SK-N-SH (cell line): Measurements from ENCODE around the gene LIMK1. TPM values are rescaled to one million over a fixed set of nuclear protein-coding genes. Genes with fewer than 3 reads are reported as not detected.

Source experiments
- CTCF ChIA-PET: fragments of 300-600, 350-600 bp; formaldehyde crosslinking; extraction: SDS; loops from one replicate; lab custom pipeline; 2021; lab: Yijun Ruan, JAX
- POLR2A ChIA-PET: fragments of 350-600 bp; sonication (Branson Sonifier 250); formaldehyde crosslinking; extraction: SDS; loops from one replicate; lab custom pipeline; 2020; ENCODE audit warnings: antibody characterized with exemption, inconsistent platforms; lab: Yijun Ruan, JAX
- DNase-seq: peaks from one replicate; pipeline ENCODE4 v3.0.0; 2012
- H2AFZ ChIP-seq: fragments of 200-600 bp; sonication (generic); 2 replicates; pipeline ENCODE4 v1.8.1; 2016; ENCODE audit warnings: antibody characterized with exemption, mild to moderate bottlenecking, low read depth
- H3F3A ChIP-seq: fragments of 200-600 bp; sonication (generic); replicated peaks from 2 replicates; pipeline ENCODE3; 2016; ENCODE audit warnings: antibody characterized with exemption, mild to moderate bottlenecking; ENCODE audit not compliant: insufficient read depth
- H3K27ac ChIP-seq, 2 experiments: fragments of 200-500 bp in 1 of 2; fragments of 200-600 bp in 1 of 2; sonication (Bioruptor generic) in 1 of 2; sonication (generic), shearing (Covaris generic) in 1 of 2; 2 replicates each; pipeline versions ENCODE4 v1.5.1 to v1.6.1; 2014 to 2016; ENCODE audit warnings: low read depth in 2 of 2, inconsistent platforms in 1 of 2, low read length in 1 of 2, mild to moderate bottlenecking in 1 of 2, mixed read lengths in 1 of 2
- H3K27me3 ChIP-seq: fragments of 200-600 bp; sonication (generic), shearing (Covaris generic); 2 replicates; pipeline ENCODE4 v1.6.1; 2016; ENCODE audit warnings: mixed run types; ENCODE audit not compliant: insufficient read depth
- H3K36me3 ChIP-seq, 2 experiments: fragments of 200-500 bp in 1 of 2; fragments of 200-600 bp in 1 of 2; sonication (Bioruptor generic) in 1 of 2; sonication (generic) in 1 of 2; replicated peaks in 1 of 2; 2 replicates each; pipeline versions ENCODE3 to v1.5.1; 2014 to 2016; ENCODE audit warnings: low read length in 1 of 2, mild to moderate bottlenecking in 1 of 2; ENCODE audit not compliant: insufficient read depth in 2 of 2, control insufficient read depth in 1 of 2
- H3K4me1 ChIP-seq, 2 experiments: fragments of 200-500 bp in 1 of 2; fragments of 200-600 bp in 1 of 2; sonication (Bioruptor generic) in 1 of 2; sonication (generic), shearing (Covaris generic) in 1 of 2; 2 replicates each; pipeline versions ENCODE4 v1.5.1 to v1.6.1; 2014 to 2016; ENCODE audit warnings: low read depth in 1 of 2, low read length in 1 of 2, mixed run types in 1 of 2; ENCODE audit not compliant: insufficient read depth in 2 of 2, control insufficient read depth in 1 of 2
- H3K4me2 ChIP-seq: fragments of 200-600 bp; sonication (generic), shearing (Covaris generic); 2 replicates; pipeline ENCODE4 v1.6.1; 2017; ENCODE audit warnings: mixed run types
- H3K4me3 ChIP-seq, 2 experiments: fragments of 200-500 bp in 1 of 2; fragments of 200-600 bp in 1 of 2; sonication (Bioruptor generic) in 1 of 2; sonication (generic), shearing (Covaris generic) in 1 of 2; 2 replicates each; pipeline versions ENCODE4 v1.5.1 to v1.8.1; 2014 to 2016; ENCODE audit warnings: low read depth in 2 of 2, inconsistent platforms in 1 of 2, low read length in 1 of 2, mild to moderate bottlenecking in 1 of 2, mixed read lengths in 1 of 2, moderate library complexity in 1 of 2
- H3K79me2 ChIP-seq: fragments of 200-600 bp; sonication (generic); 2 replicates; pipeline ENCODE4 v1.8.1; 2017; ENCODE audit warnings: mild to moderate bottlenecking; ENCODE audit not compliant: insufficient read depth
- H3K9ac ChIP-seq: fragments of 200-600 bp; sonication (generic); 2 replicates; pipeline ENCODE4 v1.6.1; 2017; ENCODE audit warnings: mixed run types
- H3K9me2 ChIP-seq: fragments of 200-600 bp; sonication (generic); 2 replicates; pipeline ENCODE4 v1.6.1; 2017; ENCODE audit warnings: mixed run types
- H3K9me3 ChIP-seq: fragments of 200-600 bp; sonication (generic); 2 replicates; pipeline ENCODE4 v1.6.1; 2017; ENCODE audit warnings: mixed run types, mild to moderate bottlenecking, moderate library complexity
- H4K20me1 ChIP-seq: fragments of 200-600 bp; sonication (generic); 2 replicates; pipeline ENCODE4 v1.6.1; 2017; ENCODE audit warnings: mild to moderate bottlenecking, mixed run types; ENCODE audit not compliant: insufficient read depth
- CHD2 ChIP-seq: fragments of 150-350 bp; IDR thresholded peaks from 2 replicates; pipeline ENCODE4 v1.6.1; 2018; ENCODE audit warnings: low read length; ENCODE audit not compliant: partially characterized antibody
- EP300 ChIP-seq, 2 experiments: IDR thresholded peaks; 2 replicates each; pipeline versions ENCODE4 v1.4.0 to v1.6.1; 2012; ENCODE audit warnings: borderline replicate concordance in 1 of 2, low read depth in 1 of 2, low read length in 1 of 2
- EZH2phosphoT487 ChIP-seq: fragments of 200-600 bp; sonication (generic); IDR thresholded peaks from 2 replicates; pipeline ENCODE4 v1.6.1; 2017; ENCODE audit warnings: low read depth, mixed run types, mild to moderate bottlenecking, antibody characterized with exemption, moderate library complexity, borderline replicate concordance
- FOSL2 ChIP-seq: IDR thresholded peaks from 2 replicates; pipeline ENCODE4 v1.4.0; 2012; ENCODE audit warnings: low read depth, mild to moderate bottlenecking, moderate library complexity, borderline replicate concordance
- FOXJ3 ChIP-seq: sonication (generic); formaldehyde crosslinking; IDR thresholded peaks from 2 replicates; pipeline ENCODE4 v1.5.1; 2020; ENCODE audit warnings: mild to moderate bottlenecking, missing genetic modification reagents
- FOXM1 ChIP-seq: IDR thresholded peaks from 2 replicates; pipeline ENCODE4 v1.4.0; 2012; ENCODE audit warnings: low read depth, mild to moderate bottlenecking
- GABPA ChIP-seq: IDR thresholded peaks from 2 replicates; pipeline ENCODE4 v1.4.0; 2012; ENCODE audit warnings: low read depth, mild to moderate bottlenecking
- JUND ChIP-seq: IDR thresholded peaks from 2 replicates; pipeline ENCODE4 v1.4.0; 2012
- MEF2A ChIP-seq: IDR thresholded peaks from 2 replicates; pipeline ENCODE4 v1.4.0; 2012; ENCODE audit warnings: low read depth, borderline replicate concordance
- MXI1 ChIP-seq: IDR thresholded peaks from 2 replicates; pipeline ENCODE4 v1.6.1; 2012; ENCODE audit warnings: mild to moderate bottlenecking, low read depth, low read length, improper control_type of control experiment
- NFIC ChIP-seq: IDR thresholded peaks from 2 replicates; pipeline ENCODE4 v1.4.0; 2012; ENCODE audit warnings: borderline replicate concordance
- NRF1 ChIP-seq: IDR thresholded peaks from 2 replicates; pipeline ENCODE4 v1.6.1; 2012; ENCODE audit warnings: low read depth, mild to moderate bottlenecking, low read length
- POLR2AphosphoS5 ChIP-seq: IDR thresholded peaks from 2 replicates; pipeline ENCODE4 v1.6.1; 2012; ENCODE audit warnings: low read depth, low read length
- RAD21 ChIP-seq: IDR thresholded peaks from 2 replicates; pipeline ENCODE4 v1.6.1; 2012; ENCODE audit warnings: mild to moderate bottlenecking, low read length
- RCOR1 ChIP-seq: fragments of 150-350 bp; IDR thresholded peaks from 2 replicates; pipeline ENCODE4 v1.6.1; 2017; ENCODE audit warnings: antibody characterized with exemption, low read length
- RFX5 ChIP-seq: IDR thresholded peaks from 2 replicates; pipeline ENCODE4 v1.6.1; 2012; ENCODE audit warnings: mild to moderate bottlenecking, improper control_type of control experiment, low read length
- RXRA ChIP-seq: IDR thresholded peaks from 2 replicates; pipeline ENCODE4 v1.4.0; 2012; ENCODE audit warnings: low read depth, mild to moderate bottlenecking, borderline replicate concordance
- SIN3A ChIP-seq: IDR thresholded peaks from 2 replicates; pipeline ENCODE4 v1.6.1; 2012; ENCODE audit warnings: low read depth, mild to moderate bottlenecking, low read length, moderate library complexity, borderline replicate concordance
- SMC3 ChIP-seq: IDR thresholded peaks from 2 replicates; pipeline ENCODE4 v1.6.1; 2012; ENCODE audit warnings: low read depth, low read length, improper control_type of control experiment
- TCF12 ChIP-seq: IDR thresholded peaks from 2 replicates; pipeline ENCODE4 v1.4.0; 2012
- TEAD4 ChIP-seq: IDR thresholded peaks from 2 replicates; pipeline ENCODE4 v1.4.0; 2012; ENCODE audit warnings: mild to moderate bottlenecking, borderline replicate concordance; ENCODE audit not compliant: insufficient read depth
- WGBS: methylation state at CpG from one replicate; pipeline ENCODE4 v1.1.6; 2017; ENCODE audit warnings: low lambda C conversion rate; 5-methylcytosine and 5-hydroxymethylcytosine counted together
- polyA plus RNA-seq, 3 experiments: library from polyadenylated mRNA; depleted of rRNA; stranded (reverse); fragments of >200 nt; gene quantifications; 2 replicates each; pipeline ENCODE4 v1.2.3, GENCODE V29; 2012
- TF ChIP-seq, protein P1 (sequence below): IDR thresholded peaks from 2 replicates; pipeline ENCODE4 v1.6.1; 2012; ENCODE audit warnings: mild to moderate bottlenecking, low read depth, low read length, moderate library complexity
- TF ChIP-seq, protein P2 (sequence below): IDR thresholded peaks from 2 replicates; pipeline ENCODE4; 2012
- TF ChIP-seq, protein P3 (sequence below): fragments of 150-350 bp; IDR thresholded peaks from 2 replicates; pipeline ENCODE4 v1.6.1; 2016; ENCODE audit warnings: mild to moderate bottlenecking, low read depth, low read length
- TF ChIP-seq, protein P4 (sequence below): IDR thresholded peaks from 2 replicates; pipeline ENCODE4 v1.4.0; 2012; ENCODE audit warnings: low read depth
- TF ChIP-seq, protein P5 (sequence below): fragments of 200-600 bp; sonication (generic); IDR thresholded peaks from 2 replicates; pipeline ENCODE4 v1.6.1; 2017; ENCODE audit warnings: antibody characterized with exemption, mild to moderate bottlenecking, moderate library complexity

The LIMK1 gene
- polyA plus RNA-seq, 1 of the 3 experiments (the other 2 are of a cell fraction) = 86.6 TPM

DNA sequence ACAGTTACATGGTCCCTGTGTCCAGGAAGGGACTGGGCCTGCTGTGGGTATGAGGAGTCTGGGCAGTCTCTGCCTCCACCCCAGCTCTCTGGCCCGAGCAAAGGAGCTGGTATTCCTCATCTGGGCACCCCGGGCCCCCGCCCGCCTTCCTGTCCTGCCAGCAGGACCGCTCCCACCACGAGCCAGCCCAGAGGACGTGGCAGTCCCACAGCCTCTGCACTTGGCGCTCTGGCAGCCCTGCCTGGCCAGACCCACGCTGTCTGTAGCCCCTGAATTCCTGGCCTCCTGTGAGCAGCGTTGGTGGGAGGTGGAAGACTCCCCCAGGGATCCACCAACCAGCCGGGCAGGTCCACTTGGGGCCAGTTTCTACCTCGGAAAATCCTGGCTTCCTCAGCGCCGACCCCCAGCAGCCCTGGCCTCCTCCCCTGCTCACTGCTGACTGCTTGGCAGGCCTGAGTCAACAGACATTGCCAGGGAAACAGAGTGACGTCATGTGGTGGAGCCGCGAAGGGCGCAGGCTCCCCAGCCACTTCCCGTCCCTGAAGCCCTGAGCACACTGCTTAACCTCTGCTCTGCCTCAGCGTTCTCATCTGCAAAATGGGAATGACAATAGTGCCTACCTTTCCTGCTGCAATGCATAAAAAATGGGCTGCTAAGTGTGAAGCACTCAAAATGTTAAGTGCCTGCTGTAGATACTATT lies 21.6 kb upstream of the LIMK1 start:
- Histone ChIP-seq H3K36me3 (no peaks in the 10 kb centered on the region), H3K4me1 (no peaks in the 10 kb centered on the region), H3K9me3 (no peaks in the 10 kb centered on the region), H2AFZ (peak overlapping the region; percentile 61; the same call in 1 of the 2 replicates), H3K4me3 (0 out of 4 replicates have a peak overlapping the region, but pooled peaks of 1 of the 2 experiments have one; percentile 5), H3K9me2 (no peaks in the 10 kb centered on the region), H3K79me2 (no peaks in the 10 kb centered on the region), H3K4me2 (peak overlapping the region; percentile 74), H3K27me3 (no peaks in the 10 kb centered on the region), H3F3A (no peaks in the 10 kb centered on the region), H3K9ac (peak overlapping the region; percentile 75), H4K20me1 (no peaks in the 10 kb centered on the region), H3K27ac (peak overlapping the region in 1 of 2 experiments; percentile 87; a peak in 2 of 4 replicates)
- peak; percentile 79 for DNase-seq
- CTCF ChIA-PET = interaction anchor here (1.2 to 3.2 kb wide), 3 partner anchors 10 to 144 kb away, joined by 3 to 12 read pairs (median 5); partner anchors contain the start of gene ELN
- POLR2A ChIA-PET = no interaction called here
- WGBS = 34% methylated on average over 13 of the region's 20 CpGs
- TF ChIP-seq, protein P1, sequence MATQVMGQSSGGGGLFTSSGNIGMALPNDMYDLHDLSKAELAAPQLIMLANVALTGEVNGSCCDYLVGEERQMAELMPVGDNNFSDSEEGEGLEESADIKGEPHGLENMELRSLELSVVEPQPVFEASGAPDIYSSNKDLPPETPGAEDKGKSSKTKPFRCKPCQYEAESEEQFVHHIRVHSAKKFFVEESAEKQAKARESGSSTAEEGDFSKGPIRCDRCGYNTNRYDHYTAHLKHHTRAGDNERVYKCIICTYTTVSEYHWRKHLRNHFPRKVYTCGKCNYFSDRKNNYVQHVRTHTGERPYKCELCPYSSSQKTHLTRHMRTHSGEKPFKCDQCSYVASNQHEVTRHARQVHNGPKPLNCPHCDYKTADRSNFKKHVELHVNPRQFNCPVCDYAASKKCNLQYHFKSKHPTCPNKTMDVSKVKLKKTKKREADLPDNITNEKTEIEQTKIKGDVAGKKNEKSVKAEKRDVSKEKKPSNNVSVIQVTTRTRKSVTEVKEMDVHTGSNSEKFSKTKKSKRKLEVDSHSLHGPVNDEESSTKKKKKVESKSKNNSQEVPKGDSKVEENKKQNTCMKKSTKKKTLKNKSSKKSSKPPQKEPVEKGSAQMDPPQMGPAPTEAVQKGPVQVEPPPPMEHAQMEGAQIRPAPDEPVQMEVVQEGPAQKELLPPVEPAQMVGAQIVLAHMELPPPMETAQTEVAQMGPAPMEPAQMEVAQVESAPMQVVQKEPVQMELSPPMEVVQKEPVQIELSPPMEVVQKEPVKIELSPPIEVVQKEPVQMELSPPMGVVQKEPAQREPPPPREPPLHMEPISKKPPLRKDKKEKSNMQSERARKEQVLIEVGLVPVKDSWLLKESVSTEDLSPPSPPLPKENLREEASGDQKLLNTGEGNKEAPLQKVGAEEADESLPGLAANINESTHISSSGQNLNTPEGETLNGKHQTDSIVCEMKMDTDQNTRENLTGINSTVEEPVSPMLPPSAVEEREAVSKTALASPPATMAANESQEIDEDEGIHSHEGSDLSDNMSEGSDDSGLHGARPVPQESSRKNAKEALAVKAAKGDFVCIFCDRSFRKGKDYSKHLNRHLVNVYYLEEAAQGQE = no peak
- TF ChIP-seq JUND (no peak), MEF2A (no peak), EZH2phosphoT487 (no peak), NFIC (no peak), FOSL2 (peak; percentile 42; the same call in 1 of the 2 replicates), SMC3 (0 out of 2 replicates have a peak, but pooled peaks have one; percentile 4), RAD21 (no peak), GABPA (no peak), FOXJ3 (CRISPR knock-in tag) (no peak), NRF1 (no peak), RXRA (no peak), RCOR1 (no peak; the same call in 1 of the 2 replicates), FOXM1 (no peak), EP300 (IDR thresholded peaks at IDR 0.05; ENCODE audit: borderline replicate concordance in 1 of 2, low read depth in 1 of 2, low read length in 1 of 2) (no peak), TCF12 (no peak), SIN3A (0 out of 2 replicates have a peak, but pooled peaks have one; percentile 22), TEAD4 (no peak), CHD2 (no peak), RFX5 (no peak), MXI1 (0 out of 2 replicates have a peak, but pooled peaks have one; percentile 13), POLR2AphosphoS5 (peak; percentile 64; the same call in 1 of the 2 replicates)
- TF ChIP-seq, protein P2, sequence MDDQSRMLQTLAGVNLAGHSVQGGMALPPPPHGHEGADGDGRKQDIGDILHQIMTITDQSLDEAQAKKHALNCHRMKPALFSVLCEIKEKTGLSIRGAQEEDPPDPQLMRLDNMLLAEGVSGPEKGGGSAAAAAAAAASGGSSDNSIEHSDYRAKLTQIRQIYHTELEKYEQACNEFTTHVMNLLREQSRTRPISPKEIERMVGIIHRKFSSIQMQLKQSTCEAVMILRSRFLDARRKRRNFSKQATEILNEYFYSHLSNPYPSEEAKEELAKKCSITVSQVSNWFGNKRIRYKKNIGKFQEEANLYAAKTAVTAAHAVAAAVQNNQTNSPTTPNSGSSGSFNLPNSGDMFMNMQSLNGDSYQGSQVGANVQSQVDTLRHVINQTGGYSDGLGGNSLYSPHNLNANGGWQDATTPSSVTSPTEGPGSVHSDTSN = peak; percentile 3; the same call in 1 of the 2 replicates
- TF ChIP-seq, protein P3, sequence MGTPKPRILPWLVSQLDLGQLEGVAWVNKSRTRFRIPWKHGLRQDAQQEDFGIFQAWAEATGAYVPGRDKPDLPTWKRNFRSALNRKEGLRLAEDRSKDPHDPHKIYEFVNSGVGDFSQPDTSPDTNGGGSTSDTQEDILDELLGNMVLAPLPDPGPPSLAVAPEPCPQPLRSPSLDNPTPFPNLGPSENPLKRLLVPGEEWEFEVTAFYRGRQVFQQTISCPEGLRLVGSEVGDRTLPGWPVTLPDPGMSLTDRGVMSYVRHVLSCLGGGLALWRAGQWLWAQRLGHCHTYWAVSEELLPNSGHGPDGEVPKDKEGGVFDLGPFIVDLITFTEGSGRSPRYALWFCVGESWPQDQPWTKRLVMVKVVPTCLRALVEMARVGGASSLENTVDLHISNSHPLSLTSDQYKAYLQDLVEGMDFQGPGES = no peak
- TF ChIP-seq, protein P4, sequence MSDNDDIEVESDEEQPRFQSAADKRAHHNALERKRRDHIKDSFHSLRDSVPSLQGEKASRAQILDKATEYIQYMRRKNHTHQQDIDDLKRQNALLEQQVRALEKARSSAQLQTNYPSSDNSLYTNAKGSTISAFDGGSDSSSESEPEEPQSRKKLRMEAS = peak; percentile 47
- TF ChIP-seq, protein P5, sequence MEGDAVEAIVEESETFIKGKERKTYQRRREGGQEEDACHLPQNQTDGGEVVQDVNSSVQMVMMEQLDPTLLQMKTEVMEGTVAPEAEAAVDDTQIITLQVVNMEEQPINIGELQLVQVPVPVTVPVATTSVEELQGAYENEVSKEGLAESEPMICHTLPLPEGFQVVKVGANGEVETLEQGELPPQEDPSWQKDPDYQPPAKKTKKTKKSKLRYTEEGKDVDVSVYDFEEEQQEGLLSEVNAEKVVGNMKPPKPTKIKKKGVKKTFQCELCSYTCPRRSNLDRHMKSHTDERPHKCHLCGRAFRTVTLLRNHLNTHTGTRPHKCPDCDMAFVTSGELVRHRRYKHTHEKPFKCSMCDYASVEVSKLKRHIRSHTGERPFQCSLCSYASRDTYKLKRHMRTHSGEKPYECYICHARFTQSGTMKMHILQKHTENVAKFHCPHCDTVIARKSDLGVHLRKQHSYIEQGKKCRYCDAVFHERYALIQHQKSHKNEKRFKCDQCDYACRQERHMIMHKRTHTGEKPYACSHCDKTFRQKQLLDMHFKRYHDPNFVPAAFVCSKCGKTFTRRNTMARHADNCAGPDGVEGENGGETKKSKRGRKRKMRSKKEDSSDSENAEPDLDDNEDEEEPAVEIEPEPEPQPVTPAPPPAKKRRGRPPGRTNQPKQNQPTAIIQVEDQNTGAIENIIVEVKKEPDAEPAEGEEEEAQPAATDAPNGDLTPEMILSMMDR = no peak
